ENCODE measurements around the gene CHCHD1. TPM values are rescaled to one million over a fixed set of nuclear protein-coding genes. Genes with fewer than 3 reads are reported as not detected.

CHCHD1 gene
- total and polyA plus RNA-seq, 2 experiments from 2014 or later, result 40.6 to 187 TPM

GRCh38 chr10:73780966-73781365, 882 bp upstream of the CHCHD1 start:
- Histone ChIP-seq H3K4me3 (peak overlapping the region; percentile 98), H4K20me1 (replicated peaks; ENCODE audit: insufficient read depth) (0 out of 2 replicates have a peak, but pooled peaks cover 8% of the 10 kb centered on the region), H3K4me1 (ENCODE audit: insufficient read depth) (peaks cover 11% of the 10 kb centered on the region), H3K27ac (ENCODE audit: low read depth) (0 out of 2 replicates have a peak overlapping the region, but pooled peaks have one; percentile 35), H3F3A (replicated peaks; ENCODE audit: low read depth) (peaks cover 6% of the 10 kb centered on the region; the same call in 1 of the 2 replicates), H3K27me3 (ENCODE audit: insufficient read depth) (no peaks in the 10 kb centered on the region), H3K4me2 (peak overlapping the region; percentile 94), H3K9me2 (ENCODE audit: insufficient read depth) (no peaks in the 10 kb centered on the region), H2AFZ (no peak overlapping the region), H3K79me2 (replicated peaks; ENCODE audit: insufficient read depth) (peaks cover 47% of the 10 kb centered on the region), H3K36me3 (ENCODE audit: insufficient read depth) (peaks cover 10% of the 10 kb centered on the region; the same call in 1 of the 2 replicates)
- Mint-ChIP-seq H3K27me3 (ENCODE audit: insufficient read depth, low read depth, poor library complexity) (peaks cover 7% of the 10 kb centered on the region), H3K4me3 (peak overlapping the region; percentile 95), H3K27ac (peak overlapping the region; percentile 98; the same call in 1 of the 2 replicates), H3K9me3 (no peaks in the 10 kb centered on the region), H3K4me1 (peaks cover 18% of the 10 kb centered on the region), H3K36me3 (ENCODE audit: low read depth) (peaks cover 26% of the 10 kb centered on the region)
- DNase-seq (ENCODE audit: low spot score) (no peak), ATAC-seq (no peak)
- TF ChIP-seq JUNB (IDR thresholded peaks at IDR 0.05; ENCODE audit: unreplicated experiment), result no peak
- TF ChIP-seq, protein P1, sequence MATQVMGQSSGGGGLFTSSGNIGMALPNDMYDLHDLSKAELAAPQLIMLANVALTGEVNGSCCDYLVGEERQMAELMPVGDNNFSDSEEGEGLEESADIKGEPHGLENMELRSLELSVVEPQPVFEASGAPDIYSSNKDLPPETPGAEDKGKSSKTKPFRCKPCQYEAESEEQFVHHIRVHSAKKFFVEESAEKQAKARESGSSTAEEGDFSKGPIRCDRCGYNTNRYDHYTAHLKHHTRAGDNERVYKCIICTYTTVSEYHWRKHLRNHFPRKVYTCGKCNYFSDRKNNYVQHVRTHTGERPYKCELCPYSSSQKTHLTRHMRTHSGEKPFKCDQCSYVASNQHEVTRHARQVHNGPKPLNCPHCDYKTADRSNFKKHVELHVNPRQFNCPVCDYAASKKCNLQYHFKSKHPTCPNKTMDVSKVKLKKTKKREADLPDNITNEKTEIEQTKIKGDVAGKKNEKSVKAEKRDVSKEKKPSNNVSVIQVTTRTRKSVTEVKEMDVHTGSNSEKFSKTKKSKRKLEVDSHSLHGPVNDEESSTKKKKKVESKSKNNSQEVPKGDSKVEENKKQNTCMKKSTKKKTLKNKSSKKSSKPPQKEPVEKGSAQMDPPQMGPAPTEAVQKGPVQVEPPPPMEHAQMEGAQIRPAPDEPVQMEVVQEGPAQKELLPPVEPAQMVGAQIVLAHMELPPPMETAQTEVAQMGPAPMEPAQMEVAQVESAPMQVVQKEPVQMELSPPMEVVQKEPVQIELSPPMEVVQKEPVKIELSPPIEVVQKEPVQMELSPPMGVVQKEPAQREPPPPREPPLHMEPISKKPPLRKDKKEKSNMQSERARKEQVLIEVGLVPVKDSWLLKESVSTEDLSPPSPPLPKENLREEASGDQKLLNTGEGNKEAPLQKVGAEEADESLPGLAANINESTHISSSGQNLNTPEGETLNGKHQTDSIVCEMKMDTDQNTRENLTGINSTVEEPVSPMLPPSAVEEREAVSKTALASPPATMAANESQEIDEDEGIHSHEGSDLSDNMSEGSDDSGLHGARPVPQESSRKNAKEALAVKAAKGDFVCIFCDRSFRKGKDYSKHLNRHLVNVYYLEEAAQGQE (IDR thresholded peaks at IDR 0.05; ENCODE audit: unreplicated experiment), result no peak
- TF ChIP-seq EZH2 (IDR thresholded peaks at IDR 0.05; ENCODE audit: low read depth, unreplicated experiment), result no peak
- TF ChIP-seq NANOG (IDR thresholded peaks at IDR 0.05; ENCODE audit: borderline replicate concordance), result no peak
- no peak for TF ChIP-seq ZNF462 (CRISPR knock-in tag; IDR thresholded peaks at IDR 0.05)
- TF ChIP-seq CREB1 (CRISPR knock-in tag; IDR thresholded peaks at IDR 0.05; ENCODE audit: low read depth), result no peak
- no peak for TF ChIP-seq POLR2AphosphoS5 (IDR thresholded peaks at IDR 0.05; ENCODE audit: low read depth)
- TF ChIP-seq STAT1 (IDR thresholded peaks at IDR 0.05; ENCODE audit: unreplicated experiment), result no peak
- TF ChIP-seq, protein P2, sequence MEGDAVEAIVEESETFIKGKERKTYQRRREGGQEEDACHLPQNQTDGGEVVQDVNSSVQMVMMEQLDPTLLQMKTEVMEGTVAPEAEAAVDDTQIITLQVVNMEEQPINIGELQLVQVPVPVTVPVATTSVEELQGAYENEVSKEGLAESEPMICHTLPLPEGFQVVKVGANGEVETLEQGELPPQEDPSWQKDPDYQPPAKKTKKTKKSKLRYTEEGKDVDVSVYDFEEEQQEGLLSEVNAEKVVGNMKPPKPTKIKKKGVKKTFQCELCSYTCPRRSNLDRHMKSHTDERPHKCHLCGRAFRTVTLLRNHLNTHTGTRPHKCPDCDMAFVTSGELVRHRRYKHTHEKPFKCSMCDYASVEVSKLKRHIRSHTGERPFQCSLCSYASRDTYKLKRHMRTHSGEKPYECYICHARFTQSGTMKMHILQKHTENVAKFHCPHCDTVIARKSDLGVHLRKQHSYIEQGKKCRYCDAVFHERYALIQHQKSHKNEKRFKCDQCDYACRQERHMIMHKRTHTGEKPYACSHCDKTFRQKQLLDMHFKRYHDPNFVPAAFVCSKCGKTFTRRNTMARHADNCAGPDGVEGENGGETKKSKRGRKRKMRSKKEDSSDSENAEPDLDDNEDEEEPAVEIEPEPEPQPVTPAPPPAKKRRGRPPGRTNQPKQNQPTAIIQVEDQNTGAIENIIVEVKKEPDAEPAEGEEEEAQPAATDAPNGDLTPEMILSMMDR (conservative IDR thresholded peaks at IDR 0.05; ENCODE audit: low read depth in 2 of 2), result no peak
- TF ChIP-seq ETS1 (IDR thresholded peaks at IDR 0.05), result no peak
- no peak for TF ChIP-seq EZH2phosphoT487 (IDR thresholded peaks at IDR 0.05; ENCODE audit: unreplicated experiment)
